Measurements from ENCODE around the gene FOXA3. TPM values are rescaled to one million over a fixed set of nuclear protein-coding genes. Genes with fewer than 3 reads are reported as not detected.

The FOXA3 gene
- total RNA-seq, 1 experiment from 2014 or later: 22.2 TPM

DNA sequence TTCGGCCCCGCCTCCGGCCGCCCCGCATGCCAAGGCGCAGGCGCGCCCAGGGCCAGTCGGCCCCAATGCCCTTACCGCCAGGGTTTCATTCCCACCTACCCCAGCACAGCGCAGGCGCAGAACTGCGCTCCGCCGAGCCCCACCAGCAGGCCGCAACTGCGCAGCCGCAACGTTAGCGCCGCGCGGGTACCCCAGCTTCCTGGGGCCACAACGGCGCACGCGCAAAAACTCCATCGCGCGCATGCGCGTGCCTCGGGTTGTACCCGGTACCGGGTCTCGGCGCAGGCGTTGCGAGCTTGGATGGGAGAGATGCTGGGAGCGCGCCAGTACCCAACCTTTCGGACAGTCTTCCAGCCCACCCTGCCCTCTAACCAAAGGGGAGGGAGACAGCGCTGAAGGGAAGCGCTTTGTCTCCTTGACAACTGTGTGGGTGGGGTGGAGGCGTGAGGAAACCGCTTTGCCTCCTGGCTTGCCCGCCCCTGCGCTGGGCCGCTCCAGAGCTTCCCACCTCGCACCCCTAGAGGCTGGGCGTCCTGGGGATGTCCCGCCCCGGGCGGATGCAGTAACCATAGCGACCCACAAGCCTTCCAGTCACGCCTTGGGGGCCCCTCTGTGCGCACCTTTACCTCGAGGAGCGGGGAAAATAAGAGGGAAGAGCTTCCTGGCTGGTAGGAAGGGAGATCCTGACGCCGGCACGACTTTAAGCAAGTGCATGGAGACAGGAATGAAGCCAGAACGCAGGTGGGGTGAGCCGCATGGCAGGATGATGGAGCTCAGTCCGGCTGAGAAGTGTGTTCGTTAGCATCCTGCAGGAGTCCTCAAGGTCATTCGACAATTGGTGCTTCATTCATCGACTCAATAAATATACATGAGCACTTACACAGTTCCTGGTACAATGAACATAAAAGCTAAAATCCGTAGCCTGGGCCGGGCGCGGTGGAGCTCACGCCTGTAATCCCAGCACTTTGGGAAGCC is 38.8 kb downstream of the FOXA3 start:
- Mint-ChIP-seq H3K9me3 (no peaks in the 10 kb centered on the region), H3K27me3 (ENCODE audit: low read depth) (peaks cover 17% of the 10 kb centered on the region), H3K4me3 (peak overlapping the region; percentile 85 to 97), H3K27ac (peak overlapping the region in 2 of 3 experiments; percentile 64 to 83; a peak in 2 of 7 replicates), H3K4me1 (peaks cover 7 to 12% of the 10 kb centered on the region in 2 experiments), H3K36me3 (ENCODE audit: insufficient read depth in 1 of 3, low read depth in 3 of 3) (peaks cover 8 to 25% (median 25%) of the 10 kb centered on the region in 3 experiments)
- H4K8ac ChIP-seq (replicated peaks; ENCODE audit: insufficient read length, low read depth, low read length): no peak overlapping the region
- no peak overlapping the region for H3K27ac ChIP-seq (ENCODE audit: insufficient read length, low read depth, low read length)
- no peak overlapping the region for H3K9ac ChIP-seq (ENCODE audit: extremely low read depth, insufficient read length, low read length)
- H3K56ac ChIP-seq (ENCODE audit: insufficient read length, low read depth, low read length): no peak overlapping the region
- TF ChIP-seq, protein P1, sequence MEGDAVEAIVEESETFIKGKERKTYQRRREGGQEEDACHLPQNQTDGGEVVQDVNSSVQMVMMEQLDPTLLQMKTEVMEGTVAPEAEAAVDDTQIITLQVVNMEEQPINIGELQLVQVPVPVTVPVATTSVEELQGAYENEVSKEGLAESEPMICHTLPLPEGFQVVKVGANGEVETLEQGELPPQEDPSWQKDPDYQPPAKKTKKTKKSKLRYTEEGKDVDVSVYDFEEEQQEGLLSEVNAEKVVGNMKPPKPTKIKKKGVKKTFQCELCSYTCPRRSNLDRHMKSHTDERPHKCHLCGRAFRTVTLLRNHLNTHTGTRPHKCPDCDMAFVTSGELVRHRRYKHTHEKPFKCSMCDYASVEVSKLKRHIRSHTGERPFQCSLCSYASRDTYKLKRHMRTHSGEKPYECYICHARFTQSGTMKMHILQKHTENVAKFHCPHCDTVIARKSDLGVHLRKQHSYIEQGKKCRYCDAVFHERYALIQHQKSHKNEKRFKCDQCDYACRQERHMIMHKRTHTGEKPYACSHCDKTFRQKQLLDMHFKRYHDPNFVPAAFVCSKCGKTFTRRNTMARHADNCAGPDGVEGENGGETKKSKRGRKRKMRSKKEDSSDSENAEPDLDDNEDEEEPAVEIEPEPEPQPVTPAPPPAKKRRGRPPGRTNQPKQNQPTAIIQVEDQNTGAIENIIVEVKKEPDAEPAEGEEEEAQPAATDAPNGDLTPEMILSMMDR (conservative IDR thresholded peaks at IDR 0.05): no peak
- no peaks in the 10 kb centered on the region for H4K20me1 ChIP-seq (ENCODE audit: control insufficient read depth, insufficient read depth, insufficient read length)
- H2AK5ac ChIP-seq (ENCODE audit: insufficient read length, low read length): no peak overlapping the region
- H3K23ac ChIP-seq (ENCODE audit: insufficient read length, low read depth, low read length): no peak overlapping the region
- H2BK5ac ChIP-seq (ENCODE audit: insufficient read length, low read length): no peak overlapping the region
- H3K79me1 ChIP-seq (ENCODE audit: insufficient read depth, low read depth, low read length, poor library complexity, severe bottlenecking): no peaks in the 10 kb centered on the region
- no peak overlapping the region for H2BK15ac ChIP-seq (ENCODE audit: low read depth, low read length)
- H3T11ph ChIP-seq (ENCODE audit: low read length): no peak overlapping the region
- H3K18ac ChIP-seq (ENCODE audit: insufficient read length, low read depth, low read length): no peak overlapping the region
- no peak overlapping the region for H4K91ac ChIP-seq (ENCODE audit: insufficient read length, low read depth, low read length)
- H2BK120ac ChIP-seq (ENCODE audit: low read depth, low read length, poor library complexity, severe bottlenecking): no peak overlapping the region
- H4K5ac ChIP-seq (ENCODE audit: insufficient read length, low read depth, low read length): no peak overlapping the region
- no peak overlapping the region for H3K14ac ChIP-seq (ENCODE audit: insufficient read depth, low read length)
- no peaks in the 10 kb centered on the region for H3K9me3 ChIP-seq (ENCODE audit: control insufficient read depth, low read depth, low read length)
- no CpG with 5 or more reads among the region's 73 CpGs for WGBS (ENCODE audit: extremely low coverage, insufficient read length, low lambda C conversion rate)
- H3K4me1 ChIP-seq (ENCODE audit: insufficient read depth, low read length): no peaks in the 10 kb centered on the region
- H3K23me2 ChIP-seq (ENCODE audit: insufficient read length, low read depth, low read length, poor library complexity, severe bottlenecking): peaks cover 15% of the 10 kb centered on the region
- H3K27me3 ChIP-seq (ENCODE audit: insufficient read depth, low read length): peaks cover 4% of the 10 kb centered on the region; the same call in 1 of the 2 replicates
- no peaks in the 10 kb centered on the region for H3K79me2 ChIP-seq (ENCODE audit: insufficient read depth, low read length)
- no peak overlapping the region for H2BK20ac ChIP-seq (ENCODE audit: low read depth, low read length, poor library complexity, severe bottlenecking)
- H2BK12ac ChIP-seq (ENCODE audit: insufficient read length, low read depth, low read length): no peak overlapping the region
- no peak overlapping the region for H3K4ac ChIP-seq (ENCODE audit: low read depth, low read length)
- H3K4me2 ChIP-seq (ENCODE audit: insufficient read depth, insufficient read length, low read length): peak overlapping the region; percentile 67
- H2AFZ ChIP-seq (ENCODE audit: low read length): no peak overlapping the region
- DNase-seq: peak; percentile 98
